Hematopoietic multipotent progenitor cell treated with erythropoietin and hydrocortisone succinate and interleukin-3 and kit ligand, for 4 days (in vitro differentiated cells): ENCODE measurements around the gene BORCS8.

Experiments used
- DNase-seq: peaks from one replicate; pipeline ENCODE4 v3.0.0-alpha.2; 2015

The BORCS8 gene

DNA sequence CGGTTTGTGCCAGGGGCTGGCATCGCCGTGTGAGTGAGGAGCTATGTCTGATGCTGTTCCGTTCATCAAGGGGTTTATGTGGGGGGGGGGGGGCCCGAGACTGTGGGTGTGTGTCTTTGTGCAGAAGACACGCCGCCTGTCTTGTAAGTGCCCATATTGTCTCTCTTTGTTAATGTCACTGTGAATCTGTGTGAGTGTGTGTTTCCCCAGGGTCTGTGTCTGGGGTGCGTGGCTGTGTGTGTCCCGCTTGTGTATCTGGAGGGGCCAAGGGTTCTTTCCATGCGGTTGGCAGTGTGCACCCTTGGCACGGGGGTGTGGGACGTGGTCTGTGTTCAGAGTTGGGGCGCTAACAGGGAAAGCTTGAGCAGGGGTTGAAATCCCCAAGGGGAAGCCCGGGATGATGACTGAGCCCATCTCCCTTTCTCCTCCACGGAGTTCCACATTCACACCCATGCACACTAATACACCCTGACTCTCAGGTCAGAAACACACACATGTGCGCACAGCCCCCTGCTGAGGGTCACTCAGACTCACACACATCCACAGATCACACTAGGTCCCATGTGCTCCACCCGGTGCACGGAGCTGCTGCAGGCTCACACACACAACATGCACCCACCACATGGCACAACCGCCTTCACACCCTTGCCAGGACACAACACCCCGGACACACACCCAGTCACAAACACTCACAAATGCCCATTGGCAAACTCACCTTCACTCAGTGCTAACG, 21.6 kb upstream of the BORCS8 start:
- DNase-seq: no peak

DNA sequence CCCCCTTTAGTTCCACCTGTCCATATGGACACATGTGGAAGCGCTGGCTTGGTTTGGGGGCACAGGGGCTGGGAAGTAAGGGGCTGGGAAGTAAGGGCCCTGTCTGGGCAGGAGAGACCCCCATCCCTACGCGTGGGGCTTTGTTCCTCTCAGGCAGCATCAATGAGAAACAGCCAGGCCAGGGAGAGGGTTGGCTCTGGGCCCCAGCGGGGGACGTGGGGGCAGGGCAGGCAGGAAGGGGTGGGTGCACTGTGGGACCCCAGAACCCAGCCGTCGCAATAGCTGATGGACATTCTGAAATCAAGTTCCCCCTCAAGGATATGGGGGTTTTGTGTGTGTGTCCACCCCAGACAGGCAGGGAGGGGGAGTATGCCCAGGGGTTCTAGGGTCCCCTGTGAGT, 21.0 kb upstream of the BORCS8 start:
- DNase-seq: no peak

DNA sequence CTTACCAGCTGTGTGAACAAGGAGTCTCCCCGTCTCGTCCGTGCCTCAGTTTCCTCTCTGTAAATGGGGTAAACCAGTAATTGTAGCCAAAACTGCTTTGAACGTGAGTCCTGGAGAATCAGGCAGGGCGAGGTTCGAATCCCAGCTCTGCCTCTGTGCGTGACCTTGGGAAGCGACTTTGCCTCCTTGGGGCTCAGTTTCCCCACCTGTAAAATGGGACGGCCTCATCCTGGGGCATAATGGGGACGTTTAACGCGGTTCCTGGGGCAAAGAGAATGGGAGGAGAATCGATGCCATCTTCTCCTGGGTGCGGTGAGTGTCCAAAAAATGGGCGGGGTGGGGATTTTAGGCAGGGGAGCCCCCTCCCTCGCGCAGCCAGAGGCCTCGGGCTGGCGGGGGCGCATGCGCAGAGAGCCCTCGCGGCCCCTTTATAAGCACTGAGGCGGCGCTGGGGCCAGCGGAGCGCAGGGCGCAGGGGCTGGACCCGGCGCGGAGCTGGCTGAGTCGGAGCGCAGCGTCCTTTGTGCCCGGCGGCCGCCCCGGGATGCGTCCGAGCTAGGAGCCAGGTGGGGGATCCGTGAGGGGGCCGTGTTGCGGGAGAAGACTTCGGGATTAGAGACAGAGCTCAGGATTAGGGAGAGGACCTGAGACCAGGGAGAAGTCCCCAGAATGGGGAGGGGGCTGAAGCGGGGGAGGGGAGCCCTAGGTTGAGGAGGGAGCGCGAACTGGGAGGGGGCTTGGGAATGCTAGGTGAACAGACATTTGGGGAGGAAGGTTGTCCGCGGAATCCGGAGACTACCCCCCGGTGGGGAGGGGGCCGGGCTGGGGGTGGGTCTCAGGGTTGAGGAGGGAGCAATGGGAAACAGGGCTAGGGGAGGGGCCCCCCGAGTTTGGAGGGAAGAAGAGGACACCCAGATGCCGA, 19.8 kb upstream of the BORCS8 start, which contains the start of gene NCAN:
NCAN (plus strand) TSS at position 460 of the 922 bp plus-strand sequence. CDS start 4,996 bp downstream, outside the sequence.
- DNase-seq: no peak

DNA sequence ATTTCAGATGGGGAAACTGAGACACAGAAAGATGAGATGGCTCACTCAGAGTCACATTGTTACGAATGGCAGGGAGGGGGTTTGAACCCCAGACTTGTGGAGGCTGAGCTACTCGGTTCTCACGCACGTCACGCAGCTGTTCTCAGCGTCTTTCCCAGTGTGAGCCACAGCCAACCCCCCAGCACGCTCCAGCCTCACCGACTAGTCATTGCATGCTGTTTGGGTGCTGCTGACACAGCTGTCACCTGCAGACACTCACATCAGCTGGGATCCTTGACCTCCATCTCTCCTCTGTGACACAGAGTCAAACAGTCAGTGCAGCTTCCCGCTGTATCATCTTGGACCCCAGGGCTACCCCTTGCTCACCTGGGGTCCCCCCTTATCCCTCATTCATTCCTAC, 17.4 kb upstream of the BORCS8 start:
- DNase-seq: no peak

DNA sequence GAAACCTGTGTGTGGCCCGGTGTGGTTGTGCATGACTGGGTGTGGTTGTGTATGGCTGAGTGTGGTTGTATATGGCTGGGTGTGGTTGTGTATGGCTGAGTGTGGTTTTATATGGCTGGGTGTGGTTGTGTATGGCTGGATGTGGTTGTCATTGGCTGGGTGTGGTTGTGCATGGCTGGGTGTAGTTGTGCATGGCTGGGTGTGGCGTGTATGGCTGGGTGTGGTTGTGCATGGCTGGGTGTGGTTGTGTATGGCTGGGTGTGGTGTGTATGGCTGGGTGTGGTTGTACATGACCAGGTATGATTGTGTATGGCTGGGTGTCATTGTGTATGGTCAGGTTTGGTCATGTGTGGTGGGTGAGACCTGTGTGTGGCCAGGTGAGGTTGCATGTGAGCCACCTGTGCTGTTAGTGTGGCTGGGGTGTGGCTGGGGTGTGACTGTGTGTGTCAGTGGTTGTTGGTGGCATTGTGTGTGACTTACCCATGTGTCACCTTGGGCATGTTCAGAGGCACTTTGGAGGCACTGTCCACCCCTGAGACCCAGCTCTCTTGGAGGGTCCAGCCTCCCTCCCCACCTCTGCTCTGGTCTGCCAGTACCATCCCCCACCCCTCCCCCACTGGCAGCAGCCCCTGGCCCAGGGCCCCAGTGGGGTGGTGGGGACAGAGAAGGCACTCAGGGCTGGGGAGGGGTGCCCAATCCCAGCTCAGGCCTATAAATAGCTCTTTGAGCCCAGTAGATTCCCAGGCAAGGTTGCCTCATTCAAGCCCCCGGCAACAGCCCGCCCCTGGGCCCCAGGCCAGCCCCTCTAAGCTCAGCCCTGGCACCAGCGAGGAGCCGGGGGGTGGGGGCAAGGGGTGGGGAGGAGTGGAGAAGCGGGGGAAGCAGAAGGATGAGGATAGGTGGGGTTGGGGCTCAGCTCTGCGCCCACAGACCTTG, 16.0 kb upstream of the BORCS8 start:
- peak; percentile 78 for DNase-seq

DNA sequence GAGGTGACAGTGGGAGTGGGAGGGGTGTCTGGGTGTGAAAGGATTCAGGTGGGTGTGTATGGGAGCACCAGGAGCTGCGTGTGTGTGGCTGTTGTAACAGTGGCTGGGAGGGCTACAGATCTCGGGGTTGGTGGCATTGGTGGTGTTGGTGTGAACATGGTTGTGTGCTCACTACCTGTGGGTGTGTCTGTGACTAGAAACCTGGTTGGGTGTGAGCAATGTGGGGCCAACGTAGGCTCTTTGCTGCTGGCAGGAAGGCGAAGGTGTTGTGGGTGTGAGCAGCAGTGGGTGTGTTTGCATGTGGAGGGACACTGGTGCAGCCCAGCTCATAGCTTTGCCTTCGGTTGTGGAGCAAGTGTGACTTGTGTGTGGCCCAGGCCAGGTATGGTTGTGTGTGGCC, 15.0 kb upstream of the BORCS8 start:
- DNase-seq: no peak

DNA sequence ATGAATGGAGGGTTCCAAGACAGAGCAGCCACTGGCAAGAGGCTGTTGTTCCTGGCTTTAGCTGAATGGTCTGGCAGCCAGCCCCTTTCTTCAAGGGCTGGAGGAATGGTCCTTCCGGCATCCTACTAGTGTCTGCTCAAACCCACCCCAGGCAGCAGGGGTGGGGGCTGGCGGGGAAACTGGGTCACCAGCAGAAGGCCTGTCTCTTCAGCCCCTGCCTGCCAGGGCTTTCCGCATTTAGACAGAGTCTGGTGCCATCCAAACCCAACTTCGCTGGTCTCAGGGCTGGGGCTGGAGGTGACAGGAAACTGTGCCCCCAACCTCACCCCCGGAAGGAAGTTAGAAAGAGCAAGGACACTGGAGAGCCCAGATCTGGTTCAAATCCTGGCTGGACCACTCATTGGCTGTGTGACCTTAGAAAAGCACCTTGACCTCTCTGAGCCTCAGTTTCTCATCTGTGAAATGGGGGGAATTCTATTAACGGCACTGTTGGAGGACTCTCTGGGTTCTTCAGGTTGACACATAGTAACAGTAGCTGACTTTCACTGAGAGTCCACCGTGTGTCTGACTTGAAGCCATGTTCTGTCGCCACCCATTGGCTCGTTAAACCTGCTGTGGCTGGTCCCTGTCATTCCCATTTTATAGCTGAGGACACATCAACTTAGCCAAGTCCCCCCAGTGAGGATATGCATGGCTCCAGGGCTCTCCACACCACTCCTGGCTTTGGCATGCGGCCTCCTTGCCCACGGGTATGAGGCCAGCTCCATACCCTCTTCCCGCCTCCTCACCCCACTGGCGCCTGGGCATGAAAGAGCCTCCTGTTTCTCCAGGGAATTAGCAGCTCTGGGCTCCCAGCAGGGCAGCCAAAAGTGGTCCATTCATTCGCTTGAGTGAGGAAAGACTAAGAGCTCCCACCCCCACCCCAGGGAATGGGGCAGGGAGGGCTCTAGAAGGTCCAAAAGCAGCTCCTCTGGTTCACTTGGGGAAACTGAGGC, 13.8 kb upstream of the BORCS8 start:
- no peak for DNase-seq

DNA sequence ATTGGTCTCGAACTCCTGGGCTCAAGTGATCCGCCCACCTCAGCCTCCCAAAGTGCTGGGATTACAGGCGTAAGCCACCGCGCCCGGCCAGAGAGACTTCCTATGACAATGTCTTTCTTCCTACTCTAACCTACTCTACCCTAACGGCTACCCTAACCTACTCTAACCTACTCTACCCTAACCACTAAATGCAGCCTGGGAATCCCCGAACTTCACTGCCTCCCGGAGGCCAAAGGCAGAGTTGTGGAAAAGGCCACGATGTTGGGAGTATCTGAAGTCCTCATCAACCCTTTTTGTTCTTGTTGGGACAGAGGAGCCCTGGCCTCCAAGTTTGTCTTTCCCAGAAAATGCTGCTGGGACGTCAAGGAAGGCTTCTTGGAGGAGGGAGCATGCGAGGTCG, 12.2 kb upstream of the BORCS8 start:
- no peak for DNase-seq

DNA sequence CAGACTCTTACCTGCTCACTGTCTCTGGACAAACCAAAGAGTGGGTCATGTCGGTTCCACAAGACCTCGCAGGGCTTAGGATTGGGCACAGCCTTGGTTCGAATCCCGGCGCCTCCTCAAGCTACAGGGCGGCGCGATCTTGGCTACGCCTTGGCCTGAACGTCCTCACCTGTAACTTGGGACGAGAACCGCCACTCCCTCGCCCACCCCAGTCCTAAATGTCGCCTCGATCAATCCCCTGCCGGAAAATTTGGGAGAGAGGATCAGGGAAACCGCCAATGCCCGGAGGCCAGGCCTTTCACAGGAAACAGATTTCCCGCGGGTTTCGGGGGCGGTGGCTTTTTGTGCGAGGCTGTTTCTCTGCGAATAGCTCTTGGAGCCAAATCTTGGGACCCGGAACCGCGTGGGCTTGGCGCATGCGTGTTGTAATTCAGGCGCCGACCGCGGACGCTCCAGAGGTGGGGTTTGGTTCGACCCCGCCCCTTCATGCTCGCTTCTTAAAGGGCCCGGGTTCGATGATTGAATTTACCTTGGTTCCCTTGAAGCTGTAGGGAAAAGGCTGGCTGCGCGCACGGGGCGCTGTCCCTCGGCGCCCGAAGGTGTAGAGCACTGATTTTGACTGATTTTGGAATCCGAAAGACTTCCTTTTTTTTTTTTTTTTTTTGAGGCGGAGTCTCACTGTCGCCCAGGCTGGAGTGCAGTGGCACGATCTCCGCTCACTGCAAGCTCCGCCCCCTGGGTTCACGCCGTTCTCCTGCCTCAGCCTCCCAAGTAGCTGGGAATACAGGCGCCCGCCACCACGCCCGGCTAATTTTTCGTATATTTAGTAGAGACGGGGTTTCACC, 11.3 kb upstream of the BORCS8 start, which contains the start of gene NR2C2AP:
NR2C2AP (minus strand) TSS at position 403 of the 845 bp plus-strand sequence; CDS start at position 49, 354 bp downstream.
- DNase-seq: peak; percentile 98

DNA sequence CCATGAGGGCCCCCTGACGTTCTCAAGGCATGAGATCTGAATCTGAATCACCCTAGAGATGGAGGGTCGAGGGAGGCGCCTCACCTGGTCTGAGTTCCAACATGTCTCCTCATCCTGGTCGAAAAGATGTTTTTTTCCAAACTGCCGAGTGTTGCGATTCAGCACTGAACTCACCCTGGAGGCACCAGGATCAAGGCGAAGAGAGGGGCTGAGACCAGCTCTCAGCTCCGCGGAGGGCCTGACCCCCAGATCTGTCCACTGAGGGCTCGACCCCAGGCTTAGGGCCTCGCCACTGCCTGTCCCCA, 10.7 kb upstream of the BORCS8 start:
- no peak for DNase-seq

DNA sequence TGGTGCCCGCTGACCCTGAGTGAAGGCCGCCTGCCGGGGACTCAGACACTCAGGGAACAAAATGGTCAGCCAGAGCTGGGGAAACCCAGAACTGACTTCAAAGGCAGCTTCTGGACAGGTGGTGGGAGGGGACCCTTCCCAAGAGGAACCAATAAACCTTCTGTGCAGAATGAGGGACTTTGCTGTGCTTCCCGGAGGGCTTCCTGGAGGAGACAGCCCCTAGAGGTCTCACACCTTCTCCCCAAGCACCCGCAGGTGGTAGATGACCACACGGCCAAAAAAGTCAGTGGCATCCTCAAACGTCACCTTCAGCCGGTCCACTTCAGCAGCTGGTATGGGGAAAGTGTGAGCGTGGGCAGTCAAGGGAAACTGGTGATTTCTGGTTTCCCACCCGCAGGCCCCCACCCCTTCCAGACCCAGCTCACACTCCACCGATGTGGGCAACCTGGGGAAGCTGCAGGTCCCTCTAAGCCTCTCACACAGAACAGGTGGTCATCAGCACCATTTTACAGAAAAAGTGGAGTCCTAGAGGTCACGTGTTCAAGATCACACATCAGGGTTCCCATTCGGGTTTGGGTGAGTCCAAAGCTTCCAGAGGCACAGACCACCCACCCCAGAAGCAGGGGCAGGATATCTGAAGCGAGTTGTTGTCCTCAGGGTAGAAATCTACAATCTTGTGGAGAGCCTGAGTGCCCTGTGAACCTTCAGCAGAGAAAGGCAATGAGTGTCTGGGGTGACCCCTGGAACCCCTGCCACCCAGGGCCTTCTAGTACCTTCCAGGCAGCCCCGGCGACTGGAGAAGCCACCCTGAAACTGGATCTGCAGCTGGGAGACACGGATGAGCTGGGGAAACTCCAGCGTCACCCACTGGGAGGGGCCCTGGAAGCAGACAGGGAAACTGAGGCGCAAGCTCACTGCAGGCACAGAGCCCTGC, 10.0 kb upstream of the BORCS8 start:
- DNase-seq: no peak

DNA sequence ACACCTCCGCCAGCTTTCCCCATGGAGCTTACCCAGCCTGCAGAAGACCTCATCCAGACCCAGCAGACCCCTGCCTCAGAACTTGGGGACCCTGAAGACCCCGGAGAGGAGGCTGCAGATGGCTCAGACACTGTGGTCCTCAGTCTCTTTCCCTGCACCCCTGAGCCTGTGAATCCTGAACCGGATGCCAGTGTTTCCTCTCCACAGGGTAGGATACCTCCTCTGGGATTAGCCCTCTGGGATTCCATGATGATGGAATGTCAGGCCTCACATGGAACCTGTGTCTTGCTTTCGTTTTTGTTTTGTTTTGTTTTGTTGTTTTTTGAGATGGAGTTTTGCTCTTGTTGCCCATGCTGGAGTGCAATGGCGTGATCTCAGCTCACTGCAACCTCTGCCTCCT, 2.0 kb upstream of the BORCS8 start:
- no peak for DNase-seq

DNA sequence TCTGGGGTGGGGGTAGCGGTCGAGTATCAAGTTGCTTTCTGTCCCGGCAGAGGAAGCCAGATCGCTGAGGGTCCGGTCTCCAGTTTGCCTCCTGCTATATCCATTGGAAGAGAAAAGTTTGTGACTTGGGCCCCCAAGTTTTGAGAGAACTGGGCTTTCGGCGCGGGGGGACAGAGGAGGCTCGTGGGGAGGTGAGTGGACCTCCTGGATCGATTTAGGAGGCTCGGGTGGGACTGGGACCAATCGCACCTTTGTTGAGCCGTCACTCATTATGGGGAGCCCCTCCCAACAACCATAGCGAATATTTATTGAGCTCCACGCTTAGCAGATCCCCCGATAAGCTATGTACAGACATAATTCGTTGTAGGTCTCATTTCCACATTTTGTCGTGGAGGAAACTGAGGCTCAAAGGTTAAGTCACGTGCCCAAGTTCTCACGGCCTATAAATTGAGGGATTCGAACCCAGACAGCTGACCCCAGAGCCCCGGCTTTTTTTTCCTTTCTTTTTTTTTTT, 1.0 kb upstream of the BORCS8 start:
- peak; percentile 67 for DNase-seq

DNA sequence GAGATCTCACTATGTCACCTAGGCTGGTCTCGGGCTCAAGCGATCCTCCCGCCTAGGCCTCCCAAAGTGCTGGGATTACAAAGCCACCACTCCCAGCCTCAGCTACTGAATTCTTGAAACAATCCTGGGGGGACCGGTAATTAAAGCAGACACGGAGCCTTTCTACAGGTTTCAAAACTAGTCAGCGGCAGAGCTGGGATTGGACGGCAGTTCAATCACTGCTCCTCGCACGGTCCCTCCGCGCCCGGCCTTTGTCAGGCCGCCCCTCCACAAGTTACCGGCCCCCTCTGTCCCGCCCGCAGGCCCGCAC, 229 bp downstream of the BORCS8 start:
- no peak for DNase-seq

DNA sequence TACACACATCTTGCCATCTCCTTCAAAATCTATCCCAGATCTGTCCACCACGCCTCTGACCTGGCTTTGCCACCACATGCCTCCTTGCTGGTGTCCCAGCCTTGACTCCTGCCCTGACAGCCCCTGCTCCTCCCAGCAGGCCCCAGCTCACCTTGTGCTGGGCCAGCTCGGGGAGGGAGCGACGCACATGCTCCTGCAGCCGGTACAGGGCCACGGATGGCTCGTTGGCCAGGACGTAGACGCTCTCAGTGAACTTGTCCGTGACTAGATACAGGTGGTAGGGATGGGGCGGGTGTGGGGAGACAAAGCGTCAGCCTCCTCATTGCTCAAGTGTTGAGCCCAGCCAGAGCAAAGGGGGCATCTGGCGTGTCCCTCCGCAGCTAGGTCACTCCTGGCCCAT, 5.2 kb downstream of the BORCS8 start:
- no peak for DNase-seq

DNA sequence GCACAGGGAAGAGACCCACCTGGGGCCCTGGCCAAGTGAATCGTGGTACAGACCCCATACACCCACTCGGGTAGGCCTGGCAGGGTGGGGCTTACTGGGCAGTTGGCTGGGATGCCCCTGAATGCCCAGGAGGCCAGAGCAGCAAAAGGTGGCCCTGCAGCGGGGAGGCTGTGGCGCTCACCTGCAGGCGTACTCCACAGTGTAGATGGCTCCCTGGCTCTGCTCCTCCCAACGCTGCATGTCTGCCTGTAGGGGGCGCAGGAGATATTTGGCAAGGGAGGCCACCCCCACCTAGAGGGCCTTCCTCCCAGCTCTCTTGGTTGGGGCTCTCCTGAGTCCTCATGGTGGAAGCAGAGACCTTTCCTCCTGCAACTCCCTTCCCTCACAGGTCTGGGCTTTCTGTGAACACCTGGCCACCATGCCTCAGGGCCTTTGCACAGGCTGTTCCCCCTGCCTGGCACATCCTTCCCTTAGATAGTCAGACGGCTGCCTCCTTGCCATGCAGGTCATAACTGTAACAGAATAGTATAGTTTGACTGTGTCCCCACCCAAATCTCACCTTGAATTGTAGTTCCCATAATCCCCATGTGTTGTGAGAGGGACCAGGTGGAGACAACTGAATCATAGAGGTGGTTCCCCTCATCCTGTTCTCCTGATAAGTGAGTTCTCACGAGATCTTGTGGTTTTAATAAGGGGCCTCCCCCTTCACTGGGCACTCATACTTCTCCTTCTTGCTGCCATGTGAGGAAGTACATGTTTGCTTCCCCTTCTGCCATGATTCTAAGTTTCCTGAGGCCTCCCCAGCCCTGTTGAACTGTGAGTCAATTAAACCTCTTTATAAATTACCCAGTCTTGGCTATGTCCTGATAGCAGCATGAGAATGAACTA, 5.9 kb downstream of the BORCS8 start:
- peak; percentile 85 for DNase-seq

DNA sequence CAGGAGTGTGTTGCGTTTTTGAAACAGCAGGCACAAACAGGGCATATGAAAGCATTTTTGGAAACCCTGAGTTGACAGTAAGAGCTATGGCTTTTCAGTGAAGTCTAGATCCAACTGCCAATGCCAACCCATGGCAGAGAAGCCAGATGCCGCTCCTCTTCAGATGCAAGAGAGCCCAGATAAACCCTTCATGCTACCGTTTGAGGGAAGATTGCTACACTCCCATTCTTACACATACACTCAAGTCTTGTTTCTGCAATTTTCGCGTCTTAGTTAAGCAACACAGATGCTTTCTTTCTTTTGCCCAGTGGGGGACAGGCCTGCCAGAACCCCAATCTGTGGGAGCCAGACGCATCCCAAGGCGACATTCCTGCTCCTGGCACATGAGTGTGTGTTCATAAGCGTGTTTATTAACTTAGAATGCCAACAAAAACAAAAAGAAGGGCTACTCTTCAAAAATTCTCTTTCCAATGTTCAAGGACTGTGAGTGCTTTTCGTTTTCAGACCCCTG, 10.4 kb downstream of the BORCS8 start:
- DNase-seq: peak; percentile 55
